GM12878 (cell line): Measurements from ENCODE around the gene KLHL3. TPM values are rescaled to one million over a fixed set of nuclear protein-coding genes. Genes with fewer than 3 reads are reported as not detected.

Experiments used
- ATAC-seq: fragments of 200-7000 bp; cut with Tn5 transposase; 3 replicates; pipeline ENCODE4 v1.9.1; 2020; ENCODE audit warnings: mild to moderate bottlenecking, moderate library complexity
- BruUV-seq: library from RNA; stranded (reverse); fragments of 400-500 nt; replicated peaks from 2 replicates; lab custom pipeline; 2021; lab: Mats Ljungman, UMichigan
- CTCF ChIA-PET: fragments of 300-600 bp; sonication (Branson Sonifier 250); formaldehyde crosslinking; extraction: SDS; loops from one replicate; lab custom pipeline; 2021; ENCODE audit warnings: inconsistent platforms; lab: Yijun Ruan, JAX
- POLR2A ChIA-PET: fragments of 350-600 bp; formaldehyde crosslinking; extraction: SDS; loops from one replicate; lab custom pipeline; 2021; ENCODE audit warnings: inconsistent platforms; lab: Charles Lee
- RAD21 ChIA-PET: fragments of 300-600 bp; sonication (Branson Sonifier 250); formaldehyde crosslinking; loops from one replicate; lab custom pipeline; 2023; ENCODE audit warnings: antibody characterized with exemption; ENCODE audit not compliant: unreplicated experiment; lab: Charles Lee
- SMC1A ChIA-PET: fragments of 300-600 bp; sonication (Branson Sonifier 250); formaldehyde crosslinking; loops from one replicate; lab custom pipeline; 2023; ENCODE audit not compliant: unreplicated experiment, uncharacterized antibody; lab: Charles Lee
- DNase-seq: peaks from one replicate; pipeline ENCODE4 v3.0.0-alpha.2; 2011; ENCODE audit warnings: low read depth, low spot score
- FAIRE-seq: peaks from 3 replicates; lab custom pipeline; 2011; peaks lifted over from hg19 to GRCh38; lab: Jason Lieb, UNC
- H2AFZ ChIP-seq: 2 replicates; pipeline ENCODE4 v1.6.0; 2011; ENCODE audit warnings: low read depth, low read length, control low read depth; ENCODE audit not compliant: control insufficient read depth
- H3K27ac ChIP-seq: 2 replicates; pipeline ENCODE4 v1.5.1; 2011; ENCODE audit warnings: control low read depth; ENCODE audit not compliant: control insufficient read depth, insufficient read depth
- H3K27me3 ChIP-seq, 2 experiments: replicated peaks in 1 of 2; 2 replicates each; pipeline versions ENCODE4 v1.6.0 to v1.6.1; 2011; ENCODE audit warnings: low read length in 1 of 2; ENCODE audit not compliant: control insufficient read depth in 2 of 2, insufficient read depth in 2 of 2
- H3K36me3 ChIP-seq, 2 experiments: 2 replicates each; pipeline ENCODE4 v1.5.1; 2011; ENCODE audit warnings: low read length in 1 of 2; ENCODE audit not compliant: control insufficient read depth in 2 of 2, insufficient read depth in 2 of 2
- H3K4me1 ChIP-seq: 2 replicates; pipeline ENCODE4 v1.6.1; 2011; ENCODE audit warnings: mild to moderate bottlenecking, low read length, moderate library complexity, mixed read lengths; ENCODE audit not compliant: control insufficient read depth, insufficient read depth
- H3K4me2 ChIP-seq: 2 replicates; pipeline ENCODE4 v1.6.0; 2011; ENCODE audit warnings: control low read depth; ENCODE audit not compliant: control insufficient read depth, insufficient read depth
- H3K4me3 ChIP-seq: fragments of 200-600 bp; sonication (generic); 2 replicates; pipeline ENCODE4 v1.5.1; 2016
- H3K79me2 ChIP-seq: 2 replicates; pipeline ENCODE4 v1.6.0; 2011; ENCODE audit warnings: low read length; ENCODE audit not compliant: control insufficient read depth, insufficient read depth
- H3K9ac ChIP-seq: 2 replicates; pipeline ENCODE4 v1.8.0; 2011; ENCODE audit warnings: low read length, control low read depth, mixed read lengths; ENCODE audit not compliant: control insufficient read depth, insufficient read depth
- H3K9me3 ChIP-seq: replicated peaks from 3 replicates; pipeline ENCODE4 v1.5.1; 2011; ENCODE audit warnings: mild to moderate bottlenecking, low read length; ENCODE audit not compliant: control insufficient read depth, insufficient read depth
- H4K20me1 ChIP-seq: 2 replicates; pipeline ENCODE4 v1.6.0; 2011; ENCODE audit not compliant: control insufficient read depth, insufficient read depth
- ASH2L ChIP-seq: fragments of 300-600, 200-600 bp; sonication (generic); IDR thresholded peaks from 2 replicates; pipeline ENCODE4 v1.6.1; 2017; ENCODE audit warnings: low read depth, mild to moderate bottlenecking, borderline replicate concordance
- CREM ChIP-seq: IDR thresholded peaks from 2 replicates; pipeline ENCODE4 v1.6.1; 2014; ENCODE audit warnings: antibody characterized with exemption, low read depth
- EED ChIP-seq: sonication (generic); IDR thresholded peaks from 2 replicates; pipeline ENCODE4 v1.6.1; 2016; ENCODE audit warnings: antibody characterized with exemption, low read depth
- GATAD2B ChIP-seq: fragments of 450-650 bp; conservative IDR thresholded peaks from 2 replicates; pipeline ENCODE4 v1.6.1; 2017; ENCODE audit warnings: low read depth, mild to moderate bottlenecking, moderate library complexity
- IKZF2 ChIP-seq, 2 experiments: fragments of 450-650 bp; IDR thresholded peaks; 2 replicates each; pipeline ENCODE4 v1.6.1; 2017; ENCODE audit warnings: mild to moderate bottlenecking in 2 of 2, moderate library complexity in 2 of 2
- MTA3 ChIP-seq: IDR thresholded peaks from 2 replicates; pipeline ENCODE4 v1.6.1; 2012; ENCODE audit warnings: low read length, inconsistent platforms, borderline replicate concordance
- NBN ChIP-seq: fragments of 450-650 bp; IDR thresholded peaks from 2 replicates; pipeline ENCODE4 v1.6.1; 2016
- NFXL1 ChIP-seq: fragments of 450-650 bp; IDR thresholded peaks from 2 replicates; pipeline ENCODE4 v1.6.1; 2017; ENCODE audit warnings: antibody characterized with exemption, mild to moderate bottlenecking, borderline replicate concordance
- NR2C1 ChIP-seq: fragments of 450-650 bp; IDR thresholded peaks from 2 replicates; pipeline ENCODE4 v1.6.1; 2017; ENCODE audit warnings: antibody characterized with exemption, mild to moderate bottlenecking, moderate library complexity
- POU2F2 ChIP-seq: IDR thresholded peaks from 3 replicates; pipeline ENCODE4 v1.6.1; 2011; ENCODE audit warnings: low read depth, mild to moderate bottlenecking, low read length, borderline replicate concordance
- RCOR1 ChIP-seq: conservative IDR thresholded peaks from 2 replicates; pipeline ENCODE4 v1.6.1; 2012; ENCODE audit warnings: low read depth, low read length, improper control_type of control experiment
- SMAD1 ChIP-seq: fragments of 450-650 bp; IDR thresholded peaks from 2 replicates; pipeline ENCODE4 v1.6.1; 2018; ENCODE audit warnings: mild to moderate bottlenecking, low read depth; ENCODE audit not compliant: partially characterized antibody
- SREBF1 ChIP-seq: IDR thresholded peaks from 2 replicates; pipeline ENCODE4 v1.6.1; 2012; ENCODE audit warnings: mild to moderate bottlenecking, low read length
- SREBF2 ChIP-seq: IDR thresholded peaks from 2 replicates; pipeline ENCODE4 v1.6.1; 2012; ENCODE audit warnings: mild to moderate bottlenecking, low read length
- WRNIP1 ChIP-seq: IDR thresholded peaks from 2 replicates; pipeline ENCODE4 v1.6.1; 2011; ENCODE audit warnings: low read depth, low read length, improper control_type of control experiment, borderline replicate concordance
- WGBS: methylation state at CpG from one replicate; pipeline ENCODE4 v1.1.6; 2016; ENCODE audit warnings: low lambda C conversion rate; ENCODE audit not compliant: insufficient replicate concordance, insufficient coverage; ENCODE audit errors: missing lambda C conversion rate; 5-methylcytosine and 5-hydroxymethylcytosine counted together
- in situ Hi-C: fragments of 300-500 bp; cut with MboI; formaldehyde crosslinking; loops from 9 replicates; pipeline ENCODE4 v1.14.3; 2018; ENCODE audit warnings: mixed read lengths
- intact Hi-C: fragments of 100-400 bp; cut with micrococcal nuclease; formaldehyde crosslinking; loops from one replicate; pipeline ENCODE4 v1.14.2; 2022; ENCODE audit not compliant: unreplicated experiment
- polyA plus RNA-seq, 11 experiments: library from polyadenylated mRNA; depleted of rRNA in 4 of 11; unstranded in 6 of 11; stranded (reverse) in 5 of 11; fragments of >200 nt; fragmentation: Nextera tagmentation in 4 of 11; fragmentation: Illumina TruSeq in 1 of 11; extraction: Ambion mirVana in 4 of 11; extraction: Trizol in 1 of 11; gene quantifications; 1 replicate in 1 of 11; 2 replicates in 10 of 11; pipeline versions ENCODE4 v1.2.1 to v1.2.3, GENCODE V29; 2011 to 2016; ENCODE audit warnings: inconsistent platforms in 2 of 11, missing spikeins in 2 of 11, low read depth in 1 of 11
- total RNA-seq, 4 experiments: library from RNA; depleted of rRNA in 3 of 4; stranded (reverse); fragments of >200 nt in 3 of 4; fragmentation: Illumina TruSeq in 1 of 4; extraction: Trizol in 1 of 4; gene quantifications; 2 replicates each; pipeline versions ENCODE4 v1.2.1 to v1.2.3, GENCODE V29; 2013 to 2021
- TF ChIP-seq, protein P1 (sequence below): fragments of 450-650 bp; formaldehyde crosslinking; IDR thresholded peaks from 2 replicates; pipeline ENCODE4 v1.4.0; 2020; ENCODE audit warnings: mild to moderate bottlenecking, moderate library complexity
- TF ChIP-seq, protein P2 (sequence below): fragments of 450-650 bp; IDR thresholded peaks from 2 replicates; pipeline ENCODE4 v1.6.1; 2016; ENCODE audit warnings: mild to moderate bottlenecking

KLHL3 gene
- total and polyA plus RNA-seq, 10 of the 15 experiments (the other 5 are each of a cell fraction or from before 2014, with no cell fraction given), result 1.7 to 11.7 (median 5.6) TPM

GRCh38 chr5:137570070-137570469, 165.8 kb downstream of the KLHL3 start:
- DNase-seq (no peak), ATAC-seq (no peak), FAIRE-seq (no peak)
- H3K4me3 ChIP-seq, result no peak overlapping the region
- intact Hi-C loops (no loop called here), in situ Hi-C loops (no loop called here)
- H3K4me1 ChIP-seq, result no peaks in the 10 kb centered on the region
- RAD21 ChIA-PET, result no interaction called here
- POLR2A ChIA-PET, result no interaction called here
- H3K9ac ChIP-seq, result no peak overlapping the region
- H3K27ac ChIP-seq, result no peak overlapping the region
- H3K36me3 ChIP-seq, result no peaks in the 10 kb centered on the region
- WGBS, result 27% methylated on average over 6 of the region's 6 CpGs
- SMC1A ChIA-PET, result no interaction called here
- no peaks in the 10 kb centered on the region for H3K9me3 ChIP-seq
- H3K79me2 ChIP-seq, result no peaks in the 10 kb centered on the region
- H4K20me1 ChIP-seq, result no peaks in the 10 kb centered on the region
- no TSS peak for BruUV-seq
- H2AFZ ChIP-seq, result no peak overlapping the region
- CTCF ChIA-PET, result no interaction called here
- TF ChIP-seq RCOR1, result no peak
- TF ChIP-seq WRNIP1, result no peak
- no peak for TF ChIP-seq NBN
- TF ChIP-seq EED, result no peak
- TF ChIP-seq MTA3, result no peak
- TF ChIP-seq POU2F2, result no peak
- TF ChIP-seq SREBF1, result no peak
- no peak for TF ChIP-seq GATAD2B
- TF ChIP-seq IKZF2 (IDR thresholded peaks at IDR 0.05), result no peak
- no peak for TF ChIP-seq SREBF2
- TF ChIP-seq SMAD1, result no peak
- TF ChIP-seq NR2C1, result no peak
- TF ChIP-seq CREM, result no peak
- no peak for TF ChIP-seq NFXL1
- TF ChIP-seq, protein P1, sequence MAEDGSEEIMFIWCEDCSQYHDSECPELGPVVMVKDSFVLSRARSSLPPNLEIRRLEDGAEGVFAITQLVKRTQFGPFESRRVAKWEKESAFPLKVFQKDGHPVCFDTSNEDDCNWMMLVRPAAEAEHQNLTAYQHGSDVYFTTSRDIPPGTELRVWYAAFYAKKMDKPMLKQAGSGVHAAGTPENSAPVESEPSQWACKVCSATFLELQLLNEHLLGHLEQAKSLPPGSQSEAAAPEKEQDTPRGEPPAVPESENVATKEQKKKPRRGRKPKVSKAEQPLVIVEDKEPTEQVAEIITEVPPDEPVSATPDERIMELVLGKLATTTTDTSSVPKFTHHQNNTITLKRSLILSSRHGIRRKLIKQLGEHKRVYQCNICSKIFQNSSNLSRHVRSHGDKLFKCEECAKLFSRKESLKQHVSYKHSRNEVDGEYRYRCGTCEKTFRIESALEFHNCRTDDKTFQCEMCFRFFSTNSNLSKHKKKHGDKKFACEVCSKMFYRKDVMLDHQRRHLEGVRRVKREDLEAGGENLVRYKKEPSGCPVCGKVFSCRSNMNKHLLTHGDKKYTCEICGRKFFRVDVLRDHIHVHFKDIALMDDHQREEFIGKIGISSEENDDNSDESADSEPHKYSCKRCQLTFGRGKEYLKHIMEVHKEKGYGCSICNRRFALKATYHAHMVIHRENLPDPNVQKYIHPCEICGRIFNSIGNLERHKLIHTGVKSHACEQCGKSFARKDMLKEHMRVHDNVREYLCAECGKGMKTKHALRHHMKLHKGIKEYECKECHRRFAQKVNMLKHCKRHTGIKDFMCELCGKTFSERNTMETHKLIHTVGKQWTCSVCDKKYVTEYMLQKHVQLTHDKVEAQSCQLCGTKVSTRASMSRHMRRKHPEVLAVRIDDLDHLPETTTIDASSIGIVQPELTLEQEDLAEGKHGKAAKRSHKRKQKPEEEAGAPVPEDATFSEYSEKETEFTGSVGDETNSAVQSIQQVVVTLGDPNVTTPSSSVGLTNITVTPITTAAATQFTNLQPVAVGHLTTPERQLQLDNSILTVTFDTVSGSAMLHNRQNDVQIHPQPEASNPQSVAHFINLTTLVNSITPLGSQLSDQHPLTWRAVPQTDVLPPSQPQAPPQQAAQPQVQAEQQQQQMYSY (CRISPR knock-in tag), result no peak
- TF ChIP-seq ASH2L, result no peak
- TF ChIP-seq, protein P2, sequence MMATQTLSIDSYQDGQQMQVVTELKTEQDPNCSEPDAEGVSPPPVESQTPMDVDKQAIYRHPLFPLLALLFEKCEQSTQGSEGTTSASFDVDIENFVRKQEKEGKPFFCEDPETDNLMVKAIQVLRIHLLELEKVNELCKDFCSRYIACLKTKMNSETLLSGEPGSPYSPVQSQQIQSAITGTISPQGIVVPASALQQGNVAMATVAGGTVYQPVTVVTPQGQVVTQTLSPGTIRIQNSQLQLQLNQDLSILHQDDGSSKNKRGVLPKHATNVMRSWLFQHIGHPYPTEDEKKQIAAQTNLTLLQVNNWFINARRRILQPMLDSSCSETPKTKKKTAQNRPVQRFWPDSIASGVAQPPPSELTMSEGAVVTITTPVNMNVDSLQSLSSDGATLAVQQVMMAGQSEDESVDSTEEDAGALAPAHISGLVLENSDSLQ, result no peak
- H3K4me2 ChIP-seq, result no peak overlapping the region
- H3K27me3 ChIP-seq, result peaks cover 0 to 3% of the 10 kb centered on the region in 2 experiments; a peak in 2 of 4 replicates
